ENCODE data around the gene BMPER. TPM values are rescaled to one million over a fixed set of nuclear protein-coding genes. Genes with fewer than 3 reads are reported as not detected.

The BMPER gene
- total RNA-seq, 1 experiment from 2014 or later: not detected

- Mint-ChIP-seq H3K27ac (ENCODE audit: unreplicated experiment) (no peak overlapping the region), H3K27me3 (ENCODE audit: insufficient read depth, unreplicated experiment) (peaks cover 7% of the 10 kb centered on the region), H3K4me1 (ENCODE audit: low read depth, unreplicated experiment) (no peaks in the 10 kb centered on the region), H3K9me3 (ENCODE audit: unreplicated experiment) (peaks cover 37% of the 10 kb centered on the region), H3K36me3 (ENCODE audit: insufficient read depth, unreplicated experiment) (no peaks in the 10 kb centered on the region), H3K4me3 (ENCODE audit: unreplicated experiment) (no peak overlapping the region)
- no TSS peak for BruUV-seq (replicated peaks)
- no peaks in the 10 kb centered on the region for H3K4me1 ChIP-seq
- H3K27me3 ChIP-seq (replicated peaks; ENCODE audit: control insufficient read depth, insufficient read depth, low read length): no peaks in the 10 kb centered on the region
- no peak for TF ChIP-seq CTCF (IDR thresholded peaks at IDR 0.05; ENCODE audit: insufficient read depth in 1 of 2, low read depth in 1 of 2, low read length in 1 of 2, severe bottlenecking in 1 of 2, unreplicated experiment in 1 of 2)
- no peak overlapping the region for H3K4me3 ChIP-seq (ENCODE audit: low read depth, low read length)
- no peaks in the 10 kb centered on the region for H3K36me3 ChIP-seq (ENCODE audit: control insufficient read depth, insufficient read depth, low read length)
- H3K9me3 ChIP-seq: peaks cover 11% of the 10 kb centered on the region; the same call in 1 of the 2 replicates
- POLR2A ChIA-PET: no interaction called here
- intact Hi-C loops (cut with micrococcal nuclease; ENCODE audit: unreplicated experiment): no loop called here
- DNase-seq: no peak
- CTCF ChIA-PET: no interaction called here
Measured at GRCh38 chr7:34124765-34125164, 219.4 kb downstream of the BMPER start.

GRCh38 chr7:34128762-34129161 lies 223.4 kb downstream of the BMPER start:
- H3K27ac Mint-ChIP-seq (ENCODE audit: unreplicated experiment): no peak overlapping the region

GRCh38 chr7:34130558-34131295 lies 225.4 kb downstream of the BMPER start:
- DNase-seq: no peak
- CTCF ChIA-PET: no interaction called here
- Mint-ChIP-seq H3K4me3 (ENCODE audit: unreplicated experiment) (no peak overlapping the region), H3K27ac (ENCODE audit: unreplicated experiment) (no peak overlapping the region), H3K9me3 (ENCODE audit: unreplicated experiment) (peaks cover 26% of the 10 kb centered on the region), H3K4me1 (ENCODE audit: low read depth, unreplicated experiment) (no peaks in the 10 kb centered on the region), H3K36me3 (ENCODE audit: insufficient read depth, unreplicated experiment) (no peaks in the 10 kb centered on the region), H3K27me3 (ENCODE audit: insufficient read depth, unreplicated experiment) (peaks cover 7% of the 10 kb centered on the region)
- no peaks in the 10 kb centered on the region for H3K27me3 ChIP-seq (replicated peaks; ENCODE audit: control insufficient read depth, insufficient read depth, low read length)
- TF ChIP-seq CTCF (IDR thresholded peaks at IDR 0.05; ENCODE audit: insufficient read depth in 1 of 2, low read depth in 1 of 2, low read length in 1 of 2, severe bottlenecking in 1 of 2, unreplicated experiment in 1 of 2): no peak
- no peaks in the 10 kb centered on the region for H3K4me1 ChIP-seq
- H3K36me3 ChIP-seq (ENCODE audit: control insufficient read depth, insufficient read depth, low read length): no peaks in the 10 kb centered on the region
- no peaks in the 10 kb centered on the region for H3K9me3 ChIP-seq
- H3K4me3 ChIP-seq (ENCODE audit: low read depth, low read length): no peak overlapping the region
- intact Hi-C loops (cut with micrococcal nuclease; ENCODE audit: unreplicated experiment): loop anchor here (5.0 kb wide), 1 partner anchor 797 kb away; no protein-coding TSS in a partner anchor
- POLR2A ChIA-PET: no interaction called here
- BruUV-seq (replicated peaks): no TSS peak

More at GRCh38 chr7:34128762-34129161, 223.4 kb downstream of the BMPER start:
- Histone ChIP-seq H3K4me1 (no peaks in the 10 kb centered on the region), H3K9me3 (peaks cover 11% of the 10 kb centered on the region; the same call in 1 of the 2 replicates), H3K36me3 (ENCODE audit: control insufficient read depth, insufficient read depth, low read length) (no peaks in the 10 kb centered on the region), H3K27me3 (replicated peaks; ENCODE audit: control insufficient read depth, insufficient read depth, low read length) (no peaks in the 10 kb centered on the region), H3K4me3 (ENCODE audit: low read depth, low read length) (no peak overlapping the region)
- no peak for TF ChIP-seq CTCF (IDR thresholded peaks at IDR 0.05; ENCODE audit: insufficient read depth in 1 of 2, low read depth in 1 of 2, low read length in 1 of 2, severe bottlenecking in 1 of 2, unreplicated experiment in 1 of 2)
- intact Hi-C loops (cut with micrococcal nuclease; ENCODE audit: unreplicated experiment): no loop called here
- no peak for DNase-seq
- peaks cover 7% of the 10 kb centered on the region for H3K27me3 Mint-ChIP-seq (ENCODE audit: insufficient read depth, unreplicated experiment)
- no peak overlapping the region for H3K4me3 Mint-ChIP-seq (ENCODE audit: unreplicated experiment)
- H3K4me1 Mint-ChIP-seq (ENCODE audit: low read depth, unreplicated experiment): no peaks in the 10 kb centered on the region
- BruUV-seq (replicated peaks): no TSS peak
- CTCF ChIA-PET: interaction anchor here (1.4 kb wide), 1 partner anchor 192 kb away, joined by 3 read pairs; no protein-coding TSS in a partner anchor
- no peaks in the 10 kb centered on the region for H3K36me3 Mint-ChIP-seq (ENCODE audit: insufficient read depth, unreplicated experiment)
- H3K9me3 Mint-ChIP-seq (ENCODE audit: unreplicated experiment): peaks cover 37% of the 10 kb centered on the region
- POLR2A ChIA-PET: no interaction called here
